SK-N-MC (cell line): ENCODE data around the gene LGR6.

Source experiments
- DNase-seq: peaks from one replicate; pipeline ENCODE4 v3.0.0-alpha.2; 2011; ENCODE audit warnings: low read depth, low spot score
- H3K27ac ChIP-seq: fragments of 200-600 bp; sonication (generic); 2 replicates; pipeline ENCODE4 v1.5.1; 2016; ENCODE audit warnings: mixed run types
- H3K36me3 ChIP-seq: fragments of 200-600 bp; sonication (generic); 2 replicates; pipeline ENCODE4 v1.6.1; 2017; ENCODE audit warnings: antibody characterized with exemption, low read length, mixed read lengths; ENCODE audit not compliant: insufficient read depth
- H3K4me3 ChIP-seq: fragments of 200-600 bp; sonication (generic); 2 replicates; pipeline ENCODE4 v1.5.1; 2016
- H3K9ac ChIP-seq: fragments of 200-600 bp; sonication (generic); 2 replicates; pipeline ENCODE4 v1.8.0; 2017; ENCODE audit warnings: mixed run types, mixed read lengths; ENCODE audit not compliant: insufficient read length
- H3K9me3 ChIP-seq: fragments of 200-600 bp; sonication (generic); 2 replicates; pipeline ENCODE4 v1.6.1; 2017; ENCODE audit warnings: low read depth, mild to moderate bottlenecking, antibody characterized with exemption, low read length, moderate library complexity, mixed read lengths
- EZH2 ChIP-seq: fragments of 200-600 bp; sonication (generic); IDR thresholded peaks from one replicate; pipeline ENCODE4 v1.6.1; 2017; ENCODE audit warnings: antibody characterized with exemption
- FOXP2 ChIP-seq: optimal IDR thresholded peaks from 2 replicates; pipeline ENCODE3; 2011; ENCODE audit warnings: mild to moderate bottlenecking, moderate library complexity; ENCODE audit not compliant: insufficient read depth; ENCODE audit errors: extremely low read length, control extremely low read depth
- POLR2AphosphoS5 ChIP-seq: IDR thresholded peaks from 2 replicates; pipeline ENCODE4 v1.6.1; 2012; ENCODE audit warnings: mild to moderate bottlenecking, low read depth, low read length, borderline replicate concordance

The LGR6 gene

DNA sequence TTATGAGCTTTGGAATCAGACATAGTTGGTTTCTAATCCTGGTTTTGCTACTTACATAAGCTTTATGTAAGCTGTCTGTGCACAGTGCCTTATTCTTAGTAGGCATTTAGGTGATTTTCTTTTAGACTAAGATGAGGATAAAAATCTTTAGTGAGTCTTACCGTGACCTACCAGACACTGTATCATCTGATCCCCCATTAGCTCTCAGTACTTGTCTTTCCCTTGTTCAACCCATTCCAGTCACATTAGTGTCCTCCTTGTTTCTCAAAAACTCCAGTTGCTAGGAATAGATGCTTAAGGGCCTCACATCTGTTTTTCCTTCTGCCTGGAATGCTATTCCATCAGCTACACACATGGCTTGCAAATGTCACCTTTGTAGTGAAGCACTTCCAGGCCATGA lies 173.7 kb downstream of the LGR6 start:
- TF ChIP-seq POLR2AphosphoS5 (no peak), EZH2 (no peak), FOXP2 (no peak)
- Histone ChIP-seq H3K27ac (no peak overlapping the region), H3K9me3 (no peaks in the 10 kb centered on the region), H3K9ac (no peak overlapping the region), H3K36me3 (no peaks in the 10 kb centered on the region), H3K4me3 (no peak overlapping the region)
- DNase-seq = no peak
